Amniotic epithelial cell (primary cell): ENCODE measurements around the gene CFAP298.
A peak's percentile ranks its signal among the peaks of the same experiment; 100 is the strongest.
"Not testable (repeated sequence)": the region's sequence is repeated elsewhere in the genome, so short reads cannot be mapped to it uniquely, and the experiment has no call there.

Experiments used
- DNase-seq: peaks from one replicate; pipeline ENCODE4 v3.0.0-alpha.2; 2010; ENCODE audit warnings: low read depth

Gene CFAP298

DNA sequence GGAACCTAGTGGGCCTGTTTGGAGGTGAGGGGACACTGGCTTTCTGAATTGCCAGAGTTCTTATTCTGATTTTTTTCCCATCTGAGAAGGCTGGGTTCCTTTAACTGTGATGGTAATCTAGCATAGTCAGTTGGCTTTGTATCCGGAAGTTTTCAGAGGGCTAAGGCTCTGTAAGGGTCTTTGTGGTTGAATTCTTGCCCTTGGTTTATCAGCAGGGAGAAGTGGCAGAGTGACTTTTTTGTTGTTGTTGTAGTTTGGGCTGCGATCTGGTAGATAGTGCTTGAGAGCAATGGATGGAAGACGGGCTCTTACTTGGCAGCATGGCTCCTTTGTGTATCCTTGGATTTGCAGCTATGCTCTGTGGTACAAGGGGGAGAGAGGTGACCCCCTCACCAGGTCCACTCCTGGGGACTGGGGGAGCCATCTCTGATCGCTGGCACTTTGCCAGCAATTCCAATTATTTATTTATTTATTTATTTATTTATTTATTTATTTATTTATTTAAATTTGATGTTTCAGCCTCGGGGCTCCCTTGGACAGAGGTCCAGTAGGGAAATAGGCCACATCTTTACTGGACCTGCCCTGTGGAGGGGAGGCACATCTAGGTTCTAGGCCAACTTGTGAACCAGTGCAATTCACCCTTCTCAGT lies 45.3 kb downstream of the CFAP298 start:
- DNase-seq: no peak

DNA sequence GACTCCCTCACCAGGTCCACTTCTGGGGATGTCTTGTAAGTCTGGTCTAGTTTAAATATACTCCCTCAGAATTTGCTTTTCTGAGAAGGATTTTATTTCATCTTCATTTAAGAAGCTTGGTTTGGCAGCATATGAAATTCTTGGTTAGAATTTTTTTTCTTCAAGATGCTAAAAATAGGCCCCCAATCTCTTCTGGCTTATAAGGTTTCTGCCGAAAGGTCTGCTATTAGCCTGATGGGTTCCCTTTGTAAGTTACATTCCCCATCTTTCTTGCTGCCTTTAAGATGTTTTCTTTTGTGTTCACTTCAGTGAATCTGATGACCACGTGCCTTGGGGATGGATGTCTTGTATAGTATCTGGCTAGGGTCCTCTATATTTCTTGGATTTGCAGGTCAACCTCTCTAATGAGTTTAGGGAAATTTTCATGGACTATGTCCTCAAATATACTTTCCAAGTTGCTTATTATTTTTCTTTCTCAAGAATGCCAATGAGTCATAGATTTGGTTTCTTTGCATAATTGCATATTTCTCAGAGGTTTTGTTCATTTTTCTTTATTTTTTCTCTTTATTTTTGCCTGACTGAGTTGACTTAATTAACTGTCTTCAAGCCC lies 46.2 kb downstream of the CFAP298 start:
- DNase-seq: peak; percentile 20

DNA sequence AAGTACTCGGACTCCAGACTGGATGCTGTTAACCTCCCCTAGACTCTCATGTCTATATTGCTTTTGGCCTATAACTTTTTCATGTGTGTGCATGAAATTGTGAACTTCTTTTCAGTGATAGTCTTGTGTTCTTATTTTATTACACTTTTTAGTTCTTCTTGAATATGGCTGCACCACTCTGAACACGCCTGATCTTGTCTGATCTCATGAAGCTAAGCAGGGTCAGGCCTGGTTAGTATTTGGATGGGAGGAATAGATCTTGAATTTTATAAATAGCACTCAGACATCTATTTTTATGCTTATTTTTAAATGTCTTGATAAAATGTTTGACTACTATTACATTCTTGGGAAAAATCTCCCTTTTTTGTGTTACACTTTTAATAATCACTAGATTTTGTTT lies 49.3 kb downstream of the CFAP298 start:
- no peak for DNase-seq

DNA sequence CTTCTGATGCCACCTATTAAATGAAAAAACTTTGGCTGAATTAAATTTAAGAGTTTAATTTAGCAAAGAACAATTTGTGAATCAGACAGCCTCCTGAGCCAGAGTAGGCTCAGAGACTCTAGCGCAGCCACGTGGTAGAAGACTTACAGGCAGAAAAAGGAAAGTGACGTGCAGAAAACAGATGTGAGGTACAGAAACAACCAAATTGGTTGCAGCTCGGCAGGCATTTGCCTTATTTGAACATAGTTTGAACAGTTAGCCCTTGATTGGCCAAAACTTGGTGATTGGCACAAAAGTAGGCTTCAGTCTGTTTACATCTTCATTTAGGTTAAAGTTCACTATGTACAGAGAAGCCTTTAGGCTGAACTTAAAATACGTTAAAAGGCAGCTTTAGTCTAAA lies 49.8 kb downstream of the CFAP298 start:
- DNase-seq: peak; percentile 50

GRCh38 chr21:32561476-32561875 lies 50.7 kb downstream of the CFAP298 start:
- DNase-seq: not testable (repeated sequence)

DNA sequence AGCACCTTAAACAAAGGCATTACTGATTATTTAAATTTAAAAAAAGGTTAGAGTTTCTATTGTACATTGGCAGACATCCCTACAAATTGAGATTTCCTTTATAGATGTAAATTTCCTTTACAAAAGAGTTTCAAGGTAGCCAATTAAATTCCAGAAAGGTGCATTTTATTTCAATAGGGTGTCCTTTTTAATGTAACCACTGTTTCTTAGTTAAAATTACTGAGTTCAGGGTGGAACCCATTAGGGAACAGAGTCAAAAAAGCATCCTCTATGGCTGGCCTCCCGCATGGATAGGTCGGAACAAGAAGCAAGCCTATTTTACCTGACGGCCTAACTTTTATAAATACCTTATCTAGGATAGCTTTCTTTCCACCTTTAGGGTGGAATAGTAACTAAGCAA lies 51.3 kb downstream of the CFAP298 start:
- no peak for DNase-seq

DNA sequence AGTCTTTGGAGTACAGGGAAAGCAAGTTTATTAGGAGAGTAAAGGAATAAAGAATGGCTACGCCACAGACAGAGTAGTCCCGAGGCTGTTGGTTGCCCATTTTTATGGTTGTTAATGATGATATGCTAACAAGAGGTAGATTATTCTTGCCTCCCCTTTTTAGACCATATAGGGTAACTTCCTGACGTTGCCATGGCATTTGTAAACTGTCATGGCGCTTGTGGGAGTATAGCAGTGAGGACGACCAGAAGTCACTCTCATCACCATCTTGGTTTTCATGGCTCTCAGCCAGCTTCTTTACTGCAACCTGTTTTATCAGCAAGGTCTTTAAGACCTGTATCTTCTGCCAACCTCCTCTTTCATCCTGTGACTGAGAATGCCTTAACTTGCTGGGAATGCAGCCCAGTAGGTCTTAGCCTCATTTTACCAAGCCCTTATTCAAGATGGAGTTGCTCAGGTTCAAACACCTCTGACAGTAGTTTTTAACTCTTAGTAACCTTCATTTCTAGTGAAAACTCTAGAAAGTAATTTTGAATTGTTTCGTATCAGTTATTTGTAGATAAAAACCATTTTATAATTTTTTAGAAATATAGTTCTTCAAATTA lies 53.1 kb downstream of the CFAP298 start:
- no peak for DNase-seq

GRCh38 chr21:32558106-32558505 lies 54.1 kb downstream of the CFAP298 start:
- no peak for DNase-seq

GRCh38 chr21:32554832-32555638 lies 57.1 kb downstream of the CFAP298 start:
- no peak for DNase-seq

DNA sequence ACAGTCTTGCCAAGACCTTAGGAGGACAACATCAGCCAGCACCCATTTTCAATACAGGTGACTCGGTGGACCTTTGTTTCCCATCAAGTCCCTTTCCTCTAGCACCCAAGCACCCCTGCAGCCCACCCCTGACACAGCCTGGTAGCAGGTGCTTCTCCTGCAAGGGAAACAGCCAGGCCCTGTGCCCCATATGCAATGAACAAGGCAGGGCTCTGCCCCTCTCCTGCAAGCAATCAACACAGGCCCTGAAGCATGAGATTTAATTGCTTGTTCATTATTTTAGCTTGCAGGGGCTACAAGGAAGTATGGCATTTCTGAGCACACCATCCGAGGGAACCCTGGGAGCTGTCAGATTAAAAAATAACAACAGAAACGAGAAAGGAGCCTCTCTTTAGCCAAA lies 62.3 kb downstream of the CFAP298 start:
- no peak for DNase-seq

DNA sequence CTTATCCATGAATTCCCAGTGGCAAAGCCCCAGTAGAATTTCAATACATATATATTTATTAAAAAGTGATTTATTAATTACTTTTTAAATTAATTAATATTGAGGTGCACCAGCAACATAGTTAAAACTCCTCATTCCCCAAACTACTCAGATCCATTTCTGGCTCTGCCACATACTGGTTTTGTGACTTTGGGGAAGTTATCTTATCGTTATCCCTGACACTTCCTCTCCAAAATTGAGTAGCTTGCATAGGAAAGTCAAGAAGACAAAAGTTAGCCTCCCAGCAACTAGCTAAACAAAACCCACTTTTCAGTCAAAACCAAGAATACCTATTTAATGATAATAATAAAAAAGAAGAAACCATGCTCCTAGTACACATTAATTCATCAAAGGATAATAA lies 62.7 kb downstream of the CFAP298 start:
- no peak for DNase-seq
